Nephron (organoid): ENCODE data around the gene SLC22A23.

Experiments
- H3K27ac Mint-ChIP-seq, 3 experiments: 2 replicates each; pipeline ENCODE4 v1.8.0; 2020; ENCODE audit warnings: mixed read lengths in 3 of 3, mild to moderate bottlenecking in 2 of 3, moderate library complexity in 1 of 3
- H3K27me3 Mint-ChIP-seq: 2 replicates; pipeline ENCODE4 v1.8.0; 2021; ENCODE audit warnings: low read depth, mild to moderate bottlenecking, moderate library complexity, mixed read lengths
- H3K36me3 Mint-ChIP-seq: 2 replicates; pipeline ENCODE4 v1.8.0; 2020; ENCODE audit warnings: low read depth, mixed read lengths
- H3K4me1 Mint-ChIP-seq: 2 replicates; pipeline ENCODE4 v1.8.0; 2020; ENCODE audit warnings: mixed read lengths
- H3K4me3 Mint-ChIP-seq, 3 experiments: 2 replicates each; pipeline ENCODE4 v1.8.0; 2020; ENCODE audit warnings: mild to moderate bottlenecking in 3 of 3, mixed read lengths in 3 of 3, moderate library complexity in 2 of 3
- H3K9me3 Mint-ChIP-seq: 2 replicates; pipeline ENCODE4 v1.8.0; 2020; ENCODE audit warnings: mixed read lengths
- CTCF ChIP-seq, 3 experiments: fragments of 200-600 bp; sonication (generic); IDR thresholded peaks; one replicate each; pipeline ENCODE4 v1.5.0; 2021; ENCODE audit warnings: antibody characterized with exemption in 3 of 3; ENCODE audit not compliant: unreplicated experiment in 3 of 3

The SLC22A23 gene

GRCh38 chr6:3482869-3483268, 26.0 kb upstream of the SLC22A23 start:
- TF ChIP-seq CTCF (IDR thresholded peaks at IDR 0.05; ENCODE audit: unreplicated experiment in 3 of 3) = no peak
- H3K27me3 Mint-ChIP-seq = peaks cover 23% of the 10 kb centered on the region
- H3K27ac Mint-ChIP-seq = no peak overlapping the region
- H3K9me3 Mint-ChIP-seq = peaks cover 14% of the 10 kb centered on the region
- no peaks in the 10 kb centered on the region for H3K36me3 Mint-ChIP-seq
- no peaks in the 10 kb centered on the region for H3K4me1 Mint-ChIP-seq
- no peak overlapping the region for H3K4me3 Mint-ChIP-seq

GRCh38 chr6:3481640-3482039, 24.8 kb upstream of the SLC22A23 start:
- H3K4me3 Mint-ChIP-seq = no peak overlapping the region
- H3K36me3 Mint-ChIP-seq = no peaks in the 10 kb centered on the region
- H3K9me3 Mint-ChIP-seq = peaks cover 14% of the 10 kb centered on the region
- no peaks in the 10 kb centered on the region for H3K4me1 Mint-ChIP-seq
- no peak for TF ChIP-seq CTCF (IDR thresholded peaks at IDR 0.05; ENCODE audit: unreplicated experiment in 3 of 3)
- peaks cover 14% of the 10 kb centered on the region for H3K27me3 Mint-ChIP-seq
- H3K27ac Mint-ChIP-seq = no peak overlapping the region

DNA sequence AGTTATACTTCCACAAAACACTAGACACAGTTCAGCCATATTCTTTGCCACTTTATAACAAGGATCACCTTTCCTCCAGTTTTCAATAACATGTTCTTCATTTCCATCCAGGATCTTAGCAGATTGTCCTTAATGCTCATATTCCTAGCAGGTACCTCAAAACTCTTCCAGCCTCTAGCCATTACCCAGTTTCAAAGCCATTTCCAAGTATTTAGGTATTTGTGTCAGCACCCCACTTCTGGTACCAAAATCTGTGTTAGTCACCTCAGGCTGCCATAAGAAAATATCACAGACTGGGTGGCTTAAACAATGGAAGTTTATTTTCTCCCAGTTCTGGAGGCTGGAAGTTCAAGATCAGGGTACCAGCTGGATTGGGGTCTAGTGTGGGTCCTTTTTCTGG, 23.2 kb upstream of the SLC22A23 start:
- no peak for TF ChIP-seq CTCF (IDR thresholded peaks at IDR 0.05; ENCODE audit: unreplicated experiment in 3 of 3)
- no peak overlapping the region for H3K4me3 Mint-ChIP-seq
- H3K9me3 Mint-ChIP-seq = peaks cover 14% of the 10 kb centered on the region
- no peaks in the 10 kb centered on the region for H3K4me1 Mint-ChIP-seq
- no peak overlapping the region for H3K27ac Mint-ChIP-seq
- no peaks in the 10 kb centered on the region for H3K36me3 Mint-ChIP-seq
- peaks cover 14% of the 10 kb centered on the region for H3K27me3 Mint-ChIP-seq

- Mint-ChIP-seq H3K27me3 (peaks cover under 1% of the 10 kb centered on the region), H3K4me1 (peaks cover 6% of the 10 kb centered on the region), H3K9me3 (no peaks in the 10 kb centered on the region), H3K27ac (no peak overlapping the region), H3K4me3 (no peak overlapping the region), H3K36me3 (no peaks in the 10 kb centered on the region)
- TF ChIP-seq CTCF (IDR thresholded peaks at IDR 0.05; ENCODE audit: unreplicated experiment in 3 of 3) = no peak
Observed at GRCh38 chr6:3473773-3474172, 16.9 kb upstream of the SLC22A23 start.

DNA sequence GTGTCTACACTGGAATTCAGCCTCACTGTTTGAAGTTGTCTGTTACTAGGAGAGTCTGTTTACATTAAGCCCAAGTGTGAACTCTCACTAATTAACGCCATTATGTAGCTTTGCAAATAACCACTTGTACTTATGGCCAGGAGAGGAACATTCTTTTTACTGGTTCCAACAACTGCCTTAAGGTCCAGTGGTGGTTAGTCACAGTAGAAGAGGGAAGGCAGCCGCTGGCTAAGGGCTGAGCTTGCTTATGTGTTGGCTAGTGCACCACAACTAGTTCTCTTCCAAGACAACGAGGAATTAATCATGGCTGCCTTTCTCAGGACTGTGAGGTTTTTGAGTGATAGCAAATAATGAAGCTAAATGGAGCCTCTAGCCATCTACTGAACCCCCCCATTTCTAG, 14.9 kb upstream of the SLC22A23 start:
- TF ChIP-seq CTCF (IDR thresholded peaks at IDR 0.05; ENCODE audit: unreplicated experiment in 3 of 3) = no peak
- no peak overlapping the region for H3K4me3 Mint-ChIP-seq
- H3K27me3 Mint-ChIP-seq = peaks cover 4% of the 10 kb centered on the region
- H3K36me3 Mint-ChIP-seq = no peaks in the 10 kb centered on the region
- H3K27ac Mint-ChIP-seq = no peak overlapping the region
- H3K9me3 Mint-ChIP-seq = no peaks in the 10 kb centered on the region
- peaks cover 6% of the 10 kb centered on the region for H3K4me1 Mint-ChIP-seq

GRCh38 chr6:3471286-3471685, 14.4 kb upstream of the SLC22A23 start:
- Mint-ChIP-seq H3K9me3 (no peaks in the 10 kb centered on the region), H3K4me1 (peaks cover 6% of the 10 kb centered on the region), H3K27ac (no peak overlapping the region)

More at GRCh38 chr6:3471286-3471685, 14.4 kb upstream of the SLC22A23 start:
- Mint-ChIP-seq H3K36me3 (no peaks in the 10 kb centered on the region), H3K27me3 (peaks cover 7% of the 10 kb centered on the region), H3K4me3 (no peak overlapping the region)
- no peak for TF ChIP-seq CTCF (IDR thresholded peaks at IDR 0.05; ENCODE audit: unreplicated experiment in 3 of 3)
